HG02973 (cell line): ENCODE measurements around the gene VEZF1.
"Not testable (repeated sequence)": the region's sequence is repeated elsewhere in the genome, so short reads cannot be mapped to it uniquely, and the experiment has no call there.

Experiments
- ATAC-seq: cut with Tn5 transposase; IDR thresholded peaks from one replicate; pipeline ENCODE4 v1.9.1; 2021; ENCODE audit warnings: moderate library complexity; ENCODE audit not compliant: unreplicated experiment

VEZF1 gene

DNA sequence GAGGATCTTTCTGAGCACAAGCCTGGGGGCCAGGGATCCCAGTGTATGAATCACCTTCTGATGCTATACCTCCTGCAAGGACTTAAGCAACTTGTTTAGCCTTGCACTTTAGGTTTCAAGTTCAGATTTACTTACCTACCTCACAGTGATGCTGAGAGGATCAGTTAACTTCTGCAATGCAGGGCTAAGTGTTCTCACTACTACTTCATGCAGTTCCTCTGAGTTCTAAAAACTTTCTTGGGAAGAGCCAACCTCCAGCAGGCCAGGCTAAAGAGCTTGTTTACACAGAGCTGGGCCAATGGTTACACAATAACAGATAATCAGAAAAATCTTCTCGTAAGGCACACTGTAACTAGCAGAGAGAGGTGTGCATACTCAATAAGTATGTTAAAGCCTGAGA is 13.0 kb downstream of the VEZF1 start:
- ATAC-seq, result no peak

DNA sequence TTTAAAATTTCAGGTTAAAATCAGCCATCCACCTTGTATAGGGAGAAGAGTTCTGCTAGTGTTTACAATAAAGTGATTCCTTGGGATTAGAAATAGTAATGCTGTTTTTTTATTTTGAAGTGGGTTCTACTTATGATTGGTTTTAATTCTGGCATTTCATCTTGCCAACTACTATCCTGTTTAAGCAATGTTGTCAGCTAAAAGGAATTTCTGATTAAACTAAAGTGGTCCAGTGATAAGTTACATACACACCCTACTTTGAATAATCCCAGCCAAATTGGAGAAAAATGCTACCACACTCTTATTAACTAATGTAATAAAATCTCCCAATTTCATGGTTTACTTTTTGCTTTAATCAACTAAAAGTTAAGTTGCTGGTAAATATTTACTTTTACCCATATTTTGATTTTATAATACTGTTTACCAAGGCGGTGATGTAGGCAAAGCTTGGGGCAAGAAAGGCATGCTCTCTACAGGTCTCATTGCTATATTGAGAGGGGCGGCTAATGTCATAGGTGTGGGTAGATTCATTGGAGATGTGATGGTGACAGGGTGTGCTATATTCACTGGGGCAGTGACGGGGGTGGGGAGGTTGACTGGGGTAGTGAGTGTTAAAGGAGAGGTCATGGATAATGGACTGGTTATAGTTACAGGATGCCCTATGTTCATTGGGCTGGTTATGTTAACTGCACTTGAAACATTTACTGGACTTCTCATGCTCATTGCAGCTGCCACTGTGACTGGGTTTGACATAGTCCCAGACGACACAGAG is 13.8 kb downstream of the VEZF1 start:
- ATAC-seq, result not testable (repeated sequence)

DNA sequence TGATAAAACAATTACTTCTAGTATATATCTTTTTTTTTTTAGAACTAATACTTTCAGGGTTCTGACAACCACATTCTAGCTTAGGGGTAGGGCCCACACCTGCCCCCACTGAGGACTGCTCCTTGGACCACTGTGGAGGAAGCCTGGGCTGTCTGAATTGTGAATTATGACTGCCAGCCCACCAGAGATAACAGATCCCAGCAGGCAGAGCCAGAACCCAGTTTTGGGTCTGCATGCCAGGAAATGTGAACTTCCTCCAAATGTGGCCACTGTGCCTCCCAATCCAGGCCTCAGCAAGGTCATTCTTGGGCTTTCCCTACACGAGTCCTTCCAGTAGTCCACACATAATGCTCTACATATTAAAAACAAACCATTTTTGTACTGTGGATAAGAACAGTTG is 15.9 kb downstream of the VEZF1 start:
- no peak for ATAC-seq

DNA sequence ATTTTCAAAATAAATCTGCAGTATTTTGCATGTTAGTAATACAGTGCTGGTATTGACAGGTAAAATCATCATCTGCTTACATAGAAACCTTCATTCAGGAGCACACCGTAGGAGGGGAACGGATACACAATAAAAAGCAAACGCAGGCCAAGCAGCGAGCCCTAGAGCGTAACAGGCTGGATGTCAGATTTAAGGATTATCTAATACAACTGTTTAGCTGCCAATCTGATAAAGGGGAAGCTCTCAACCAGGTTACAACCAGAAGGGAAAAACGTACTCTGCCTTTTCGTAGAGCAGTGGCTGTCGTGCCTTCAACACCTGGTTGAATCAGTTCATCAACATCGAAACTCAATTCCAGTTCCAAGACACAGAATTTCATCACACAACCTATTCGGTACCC is 16.5 kb downstream of the VEZF1 start:
- no peak for ATAC-seq

DNA sequence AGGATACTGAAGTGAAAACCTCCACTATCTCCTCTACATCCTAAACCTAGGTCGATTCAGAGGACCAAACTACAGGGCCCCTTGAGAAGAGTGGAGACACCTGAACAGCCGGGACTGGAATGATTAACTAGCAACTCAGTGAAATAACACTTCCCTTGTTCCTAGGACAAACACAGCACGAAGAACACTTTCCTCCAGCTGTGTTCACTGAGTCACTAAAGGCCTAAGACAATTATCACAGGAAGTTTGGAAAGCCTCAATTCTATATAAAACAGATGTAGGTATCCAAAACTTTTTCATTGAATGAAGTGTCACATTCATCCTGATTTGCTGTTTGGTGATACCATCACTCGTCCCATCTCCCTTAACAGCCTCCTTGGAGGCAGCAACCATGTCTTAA is 17.3 kb downstream of the VEZF1 start:
- ATAC-seq, result no peak

DNA sequence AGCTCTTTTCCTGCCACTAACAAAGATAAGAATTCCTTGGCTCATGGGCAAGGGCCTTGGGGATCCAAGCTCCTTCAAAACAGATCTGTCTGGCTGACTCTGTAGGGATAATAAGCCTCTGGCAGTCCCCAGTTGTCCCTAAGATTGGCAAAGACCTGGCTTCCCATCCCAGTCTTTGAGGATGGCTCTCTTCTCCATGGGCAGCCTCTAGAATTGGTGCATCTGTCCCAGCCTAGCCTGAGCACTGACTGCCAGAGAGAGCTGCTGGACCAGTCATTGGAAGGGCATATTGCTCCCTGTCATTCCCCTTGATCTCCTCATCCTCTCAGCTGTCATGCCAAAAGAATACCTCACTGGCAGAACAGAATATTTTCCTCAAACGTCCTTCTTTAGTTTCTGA is 19.6 kb downstream of the VEZF1 start:
- no peak for ATAC-seq

DNA sequence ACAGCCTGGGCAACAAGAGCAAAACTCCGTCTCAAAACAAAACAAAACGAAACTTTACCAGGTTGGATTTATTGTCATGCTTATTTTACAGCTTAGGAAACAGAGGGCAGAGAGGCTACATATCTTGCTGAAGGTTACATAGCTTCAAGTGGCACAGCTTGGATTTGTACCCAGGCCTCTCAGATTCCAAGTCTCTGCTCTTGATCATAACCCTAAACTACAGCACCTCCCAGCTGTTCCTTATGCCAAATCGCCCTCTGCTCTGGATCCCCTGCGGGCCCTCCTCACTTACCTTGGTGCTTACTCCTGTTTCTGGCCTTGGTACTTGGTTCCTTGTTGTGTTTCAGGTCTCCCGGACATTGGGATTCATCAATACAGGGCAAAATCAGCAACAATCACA is 21.2 kb downstream of the VEZF1 start:
- no peak for ATAC-seq

DNA sequence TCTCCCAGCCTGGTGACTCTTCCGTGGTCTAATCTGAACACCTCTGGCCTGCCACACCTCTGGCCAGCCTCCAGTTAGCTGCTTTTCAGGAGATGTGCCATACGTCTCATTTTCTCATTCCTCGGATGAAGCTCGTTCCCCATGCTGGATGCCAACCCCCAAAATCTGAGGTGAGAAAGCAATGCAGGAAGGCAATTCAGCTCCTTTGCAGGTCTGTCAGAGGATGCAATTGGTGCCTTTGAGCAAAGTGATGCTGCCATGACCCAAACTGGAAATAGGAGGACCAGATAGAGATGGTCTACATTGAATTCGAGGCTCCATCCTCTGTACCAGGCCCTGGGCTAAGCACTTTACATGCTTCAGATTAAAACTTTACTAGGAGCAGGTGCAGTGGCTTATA is 21.8 kb downstream of the VEZF1 start:
- ATAC-seq, result no peak

DNA sequence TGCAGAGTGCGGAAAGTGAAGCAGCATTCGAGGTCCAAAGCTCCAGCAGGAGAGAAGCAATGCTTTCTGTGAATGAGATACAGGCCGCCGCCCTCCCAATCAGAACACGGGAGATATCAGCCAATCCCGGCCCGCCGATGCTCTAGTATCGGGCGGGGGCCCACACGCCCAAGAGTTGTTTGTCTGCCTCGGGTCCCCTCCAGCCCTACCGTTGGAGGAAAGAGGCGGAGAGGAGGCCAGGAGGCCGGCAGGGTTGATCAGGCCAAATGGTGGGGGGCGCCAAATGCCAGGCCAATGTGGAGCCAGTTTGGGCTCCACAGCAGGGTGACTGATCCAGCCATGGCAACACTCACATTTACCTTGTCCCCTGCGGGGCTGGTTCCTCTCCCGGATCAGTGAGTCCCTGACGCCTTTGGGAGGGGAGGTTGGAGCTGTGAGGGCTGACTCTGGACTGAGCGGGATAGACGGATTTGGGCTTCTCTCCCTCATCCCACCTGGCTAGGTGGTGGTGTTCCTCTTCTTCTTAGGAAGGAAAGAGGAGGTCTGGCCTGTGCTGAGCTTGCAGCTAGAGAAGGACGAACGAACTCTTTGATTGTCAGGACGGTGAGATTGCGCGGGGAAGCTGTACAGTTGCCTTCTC is 22.4 kb downstream of the VEZF1 start:
- no peak for ATAC-seq

DNA sequence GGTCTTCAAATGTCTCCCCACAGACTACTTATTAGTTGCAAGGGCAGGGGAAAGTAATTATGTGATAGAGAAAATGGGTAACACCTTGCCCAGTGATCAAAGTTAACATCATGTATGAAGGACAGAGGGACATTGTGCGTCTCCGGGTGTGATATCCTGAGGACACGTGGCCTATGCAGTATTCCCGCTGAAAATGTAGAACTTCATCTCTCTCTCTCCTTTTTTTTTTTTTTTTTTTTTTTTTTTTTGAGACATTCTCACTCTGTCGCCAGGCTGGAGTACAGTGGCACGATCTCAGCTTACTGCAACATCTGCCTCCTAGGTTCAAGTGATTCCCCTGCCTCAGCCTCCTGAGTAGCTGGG is 24.9 kb downstream of the VEZF1 start:
- no peak for ATAC-seq

DNA sequence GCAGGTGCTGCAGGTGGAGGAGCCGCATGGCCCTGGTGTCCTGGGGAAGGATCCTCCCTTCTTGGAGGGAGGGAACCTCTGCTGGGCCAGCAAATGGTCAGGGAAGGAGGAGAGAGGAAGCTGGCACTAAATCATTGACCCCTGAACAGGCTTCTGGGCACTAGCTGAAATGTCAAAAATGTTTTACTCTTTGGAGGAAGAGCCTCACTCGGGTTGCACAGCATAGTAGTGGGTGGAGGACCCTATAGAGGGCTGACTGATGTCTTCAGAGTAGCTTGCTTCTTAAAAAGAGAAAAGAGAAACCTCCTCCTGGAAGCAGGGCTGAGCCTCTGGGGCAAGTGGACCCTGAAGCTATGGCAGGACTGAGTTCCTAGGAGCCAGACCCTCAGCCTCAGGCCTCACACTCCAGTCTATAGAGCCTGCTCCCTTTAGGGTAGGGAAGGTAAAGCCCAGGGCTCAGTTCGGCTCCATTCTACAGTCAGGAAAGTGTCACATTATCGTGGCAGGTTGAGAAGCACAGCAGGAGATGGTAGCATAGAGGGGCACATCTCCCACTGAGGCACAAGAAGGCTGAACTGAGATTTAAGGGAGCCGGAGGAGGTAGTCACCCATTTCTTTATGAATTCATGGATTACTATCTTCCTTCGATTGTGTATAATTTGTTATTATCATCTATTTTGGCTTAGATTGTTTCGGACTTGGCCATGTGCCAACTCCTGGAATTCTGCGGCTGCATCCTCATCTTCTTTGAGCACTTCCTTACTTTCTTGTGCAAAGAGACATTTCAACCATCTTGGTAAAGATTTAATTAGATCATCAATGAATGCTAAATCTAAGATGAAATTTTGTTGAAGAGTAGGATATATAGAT is 25.5 kb downstream of the VEZF1 start:
- no peak for ATAC-seq

DNA sequence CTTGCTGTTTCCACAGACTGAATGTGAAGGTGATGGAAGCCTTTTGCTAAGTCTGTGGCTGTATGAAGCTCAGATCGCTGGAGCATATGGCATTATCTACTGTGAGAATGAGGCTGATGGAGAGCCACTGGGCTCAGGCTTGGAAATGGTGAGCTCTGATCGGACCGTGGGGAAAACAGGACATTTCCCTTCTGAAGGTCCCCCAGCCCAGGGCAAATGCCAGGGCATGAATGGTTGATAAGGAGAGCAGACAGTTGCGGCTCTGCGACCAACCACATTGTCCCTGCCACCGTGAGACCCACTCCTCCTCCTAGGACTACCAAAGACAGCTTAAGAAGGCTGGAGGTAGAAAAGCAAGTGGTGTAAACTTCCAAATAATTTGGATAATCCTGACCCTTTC is 28.1 kb downstream of the VEZF1 start:
- no peak for ATAC-seq

DNA sequence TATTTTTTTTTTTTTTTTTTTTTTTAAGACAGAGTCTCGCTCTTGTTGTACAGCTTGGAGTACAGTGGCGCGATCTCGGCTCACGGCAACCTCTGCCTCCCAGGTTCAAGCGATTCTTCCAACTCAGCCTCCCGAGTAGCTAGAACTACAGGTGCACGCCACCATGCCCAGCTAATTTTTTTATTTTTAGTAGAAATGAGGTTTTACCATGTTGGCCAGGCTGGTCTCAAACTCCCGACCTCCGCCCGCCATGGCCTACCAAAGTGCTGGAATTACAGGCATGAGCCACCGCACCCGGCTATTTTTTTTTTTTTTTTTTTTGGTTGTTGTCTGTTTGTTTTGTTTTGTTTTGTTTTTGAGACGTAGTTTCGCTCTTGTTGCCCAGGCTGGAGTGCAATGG is 29.7 kb downstream of the VEZF1 start:
- not testable (repeated sequence) for ATAC-seq

DNA sequence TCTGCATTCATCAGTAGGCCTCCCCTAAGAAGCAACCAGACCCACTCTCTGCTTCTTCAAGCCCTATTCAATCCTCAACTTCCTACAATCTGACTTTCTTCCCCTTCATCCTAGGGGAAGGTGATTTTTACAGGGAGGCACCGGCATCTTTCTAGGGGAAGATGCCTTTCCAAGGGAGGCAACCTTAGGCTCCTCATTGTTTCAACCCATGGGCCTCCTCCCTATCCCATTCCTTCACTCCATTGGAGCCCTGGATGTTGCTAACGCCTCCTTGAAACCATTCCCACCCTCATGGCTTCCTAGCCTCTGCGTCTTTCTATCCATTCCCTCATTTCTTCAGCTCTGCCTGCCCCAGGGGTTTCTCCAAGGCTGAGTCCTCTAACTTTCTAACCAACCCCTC is 30.2 kb downstream of the VEZF1 start:
- no peak for ATAC-seq

DNA sequence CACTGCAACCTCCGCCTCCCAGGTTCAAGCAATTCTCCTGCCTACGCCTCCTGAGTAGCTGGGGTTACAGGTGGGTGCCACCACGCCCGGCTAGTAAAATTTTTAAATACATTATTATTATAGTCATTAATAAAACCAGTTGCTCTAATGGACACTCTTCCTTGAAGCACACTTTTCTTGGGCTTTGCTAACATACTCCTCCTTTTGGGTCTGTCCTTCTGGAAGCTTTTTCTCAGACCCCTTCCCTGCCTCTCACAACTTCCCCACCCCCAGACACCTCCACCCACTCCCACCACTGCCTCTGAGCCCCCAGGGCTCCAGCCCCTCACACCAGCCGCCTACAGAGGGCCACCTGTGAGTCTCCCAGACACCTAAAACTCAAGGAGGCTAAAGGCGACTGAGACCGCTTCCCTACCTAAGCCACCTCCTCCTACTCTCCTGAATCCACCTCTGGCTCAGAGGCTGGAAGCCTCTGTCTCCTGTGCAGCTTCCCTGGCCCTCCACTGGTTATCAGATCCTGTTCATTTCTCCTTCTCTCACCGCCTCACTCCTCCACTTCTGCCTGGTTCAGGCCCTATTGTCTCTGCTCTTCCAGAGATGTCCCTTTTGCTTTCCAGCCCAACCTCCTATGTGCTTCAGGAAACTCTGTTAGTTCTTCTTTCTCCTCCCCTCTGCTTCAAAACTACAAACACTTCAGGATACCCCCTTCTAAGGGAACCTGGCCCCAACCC is 30.8 kb downstream of the VEZF1 start:
- no peak for ATAC-seq

DNA sequence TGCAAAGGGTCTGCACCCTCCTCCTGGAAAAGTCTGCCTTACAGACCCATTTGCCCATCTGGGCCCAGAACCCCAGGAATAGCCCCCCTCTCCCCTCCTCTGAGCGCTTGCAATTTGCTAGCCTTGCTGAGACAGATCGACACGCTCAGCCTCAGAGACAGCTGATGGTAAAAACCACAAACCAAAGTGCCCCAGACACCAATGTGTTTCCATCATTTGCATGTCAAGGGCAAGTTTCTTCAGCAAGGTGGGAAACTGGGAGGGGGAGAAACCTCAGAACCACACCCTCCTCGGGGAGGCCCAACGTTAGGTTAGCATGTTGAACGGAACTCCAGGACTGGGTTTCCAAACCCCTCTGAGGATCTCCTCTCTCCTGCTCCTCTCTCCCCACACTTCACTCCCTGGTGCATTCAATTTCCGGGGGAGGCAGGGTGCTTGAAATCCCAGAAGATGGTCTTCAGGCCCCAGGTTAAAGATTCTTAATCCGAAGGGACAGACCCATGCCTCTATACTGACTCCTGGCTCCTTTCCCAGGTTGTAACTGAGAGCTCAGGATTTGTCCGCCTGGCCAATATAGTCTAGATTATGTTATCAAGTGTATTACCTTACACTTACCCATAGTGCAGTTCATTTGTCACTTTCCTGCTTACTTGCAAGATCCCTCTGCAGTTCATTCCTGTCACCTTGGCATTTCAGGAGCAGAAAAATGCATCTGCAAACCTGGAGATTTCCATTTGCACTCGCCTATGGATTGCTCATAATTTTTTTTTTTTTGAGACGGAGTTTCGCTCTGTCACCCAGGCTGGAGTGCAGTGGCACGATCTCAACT is 31.5 kb downstream of the VEZF1 start:
- peak; percentile 52 for ATAC-seq

DNA sequence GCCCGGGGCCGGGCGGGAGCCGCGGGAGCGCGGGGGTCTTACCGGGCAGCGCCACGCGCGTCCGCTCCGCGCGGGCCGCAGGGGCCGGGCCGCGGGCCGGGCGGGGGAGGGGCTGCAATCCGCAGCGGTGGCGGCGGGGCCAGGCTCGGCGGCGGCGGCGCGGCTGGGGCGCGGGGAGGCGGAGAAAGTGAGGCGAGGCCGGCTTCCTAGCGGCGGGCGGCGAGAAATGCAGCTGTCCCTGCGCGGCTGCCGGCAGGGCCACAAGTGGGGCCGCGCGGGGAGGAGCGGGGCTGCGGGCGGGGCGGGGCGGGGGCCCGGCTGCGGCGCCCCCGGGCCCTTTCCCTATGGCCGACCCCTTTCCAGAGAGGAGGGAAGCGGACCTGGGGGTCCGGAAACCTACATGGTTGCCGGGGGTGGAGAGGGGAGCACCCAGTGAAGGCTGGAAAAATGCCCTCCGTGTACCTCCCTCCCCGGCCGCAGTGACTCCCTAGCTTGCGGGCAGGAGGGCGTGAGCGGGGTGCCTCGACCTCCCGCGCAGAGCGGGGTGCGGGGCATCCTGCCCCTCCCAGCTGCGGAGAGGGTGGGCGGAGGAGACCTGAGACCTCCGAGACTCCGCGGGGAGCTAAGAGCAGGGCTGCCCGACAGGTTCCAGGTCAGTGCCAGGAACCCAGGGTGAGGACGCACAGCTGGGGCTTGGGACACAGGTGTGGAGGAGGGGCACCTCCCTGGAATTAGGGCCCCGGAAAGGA is 32.7 kb downstream of the VEZF1 start, which contains the start of gene CUEDC1:
Gene CUEDC1 (minus strand): TSS at position 230 of the 749 bp plus-strand sequence. CDS start 69,848 bp downstream, outside the sequence.
- ATAC-seq, result peak; percentile 48

DNA sequence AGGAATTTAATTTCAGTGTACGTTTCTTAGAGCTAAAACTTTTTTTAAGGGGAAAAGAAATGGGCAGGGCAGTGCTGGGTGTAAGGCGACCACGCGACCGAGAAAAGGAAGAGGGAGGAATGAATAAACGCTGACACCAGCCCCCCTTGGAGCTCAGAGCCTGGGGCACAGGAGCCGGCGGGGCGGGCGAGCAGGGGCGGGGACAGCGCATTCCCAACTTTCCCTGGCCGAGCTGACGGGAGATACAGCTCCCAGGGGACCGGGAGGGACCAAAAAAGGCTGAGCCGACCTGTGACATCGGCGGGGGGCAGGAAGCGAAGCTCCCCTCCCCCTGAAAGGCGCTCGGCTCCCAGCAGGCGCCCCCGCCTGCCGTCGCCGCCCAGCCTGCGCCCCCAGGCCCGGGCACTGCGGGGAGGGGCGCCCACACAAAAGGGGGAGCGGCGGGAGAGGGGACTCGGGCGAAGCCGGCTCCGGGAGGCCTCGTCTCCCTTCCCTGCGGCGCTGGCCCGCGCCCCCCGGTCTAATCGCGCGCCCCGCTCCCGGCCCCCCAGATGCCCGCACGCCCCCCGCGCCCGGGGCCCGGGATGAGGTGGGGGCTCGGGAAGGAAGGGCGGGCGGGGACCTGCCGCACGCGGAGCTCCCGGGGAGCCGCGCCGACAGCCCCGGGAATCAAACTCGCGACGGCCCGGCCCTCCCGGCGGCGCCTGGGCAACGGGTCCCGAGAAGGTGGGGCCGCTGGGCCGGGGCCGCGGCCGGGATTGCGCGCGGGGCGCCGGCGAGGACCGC is 33.5 kb downstream of the VEZF1 start:
- peak; percentile 4 for ATAC-seq
